GM19328 (cell line): ENCODE measurements around the gene ARPC2.

Source experiments
- ATAC-seq: cut with Tn5 transposase; IDR thresholded peaks from one replicate; pipeline ENCODE4 v1.9.1; 2021; ENCODE audit warnings: mild to moderate bottlenecking, moderate library complexity; ENCODE audit not compliant: unreplicated experiment

The ARPC2 gene

DNA sequence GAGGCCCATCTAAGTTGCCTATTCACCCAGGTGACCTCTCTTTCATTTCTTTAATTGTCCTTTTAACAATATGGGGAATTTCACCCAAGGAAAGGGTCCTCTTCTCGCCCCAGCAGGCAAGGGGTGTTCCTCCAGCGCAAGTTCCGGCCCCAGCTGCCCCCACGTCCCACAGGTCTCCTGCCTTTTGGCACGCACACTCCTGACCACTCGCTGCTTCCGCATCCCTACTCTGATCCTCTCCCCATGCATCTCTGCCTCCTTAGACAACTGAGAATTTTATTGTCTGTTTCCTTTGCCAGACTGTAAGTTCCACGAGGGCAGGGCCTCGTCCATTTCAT, 684 bp upstream of the ARPC2 start:
- no peak for ATAC-seq

DNA sequence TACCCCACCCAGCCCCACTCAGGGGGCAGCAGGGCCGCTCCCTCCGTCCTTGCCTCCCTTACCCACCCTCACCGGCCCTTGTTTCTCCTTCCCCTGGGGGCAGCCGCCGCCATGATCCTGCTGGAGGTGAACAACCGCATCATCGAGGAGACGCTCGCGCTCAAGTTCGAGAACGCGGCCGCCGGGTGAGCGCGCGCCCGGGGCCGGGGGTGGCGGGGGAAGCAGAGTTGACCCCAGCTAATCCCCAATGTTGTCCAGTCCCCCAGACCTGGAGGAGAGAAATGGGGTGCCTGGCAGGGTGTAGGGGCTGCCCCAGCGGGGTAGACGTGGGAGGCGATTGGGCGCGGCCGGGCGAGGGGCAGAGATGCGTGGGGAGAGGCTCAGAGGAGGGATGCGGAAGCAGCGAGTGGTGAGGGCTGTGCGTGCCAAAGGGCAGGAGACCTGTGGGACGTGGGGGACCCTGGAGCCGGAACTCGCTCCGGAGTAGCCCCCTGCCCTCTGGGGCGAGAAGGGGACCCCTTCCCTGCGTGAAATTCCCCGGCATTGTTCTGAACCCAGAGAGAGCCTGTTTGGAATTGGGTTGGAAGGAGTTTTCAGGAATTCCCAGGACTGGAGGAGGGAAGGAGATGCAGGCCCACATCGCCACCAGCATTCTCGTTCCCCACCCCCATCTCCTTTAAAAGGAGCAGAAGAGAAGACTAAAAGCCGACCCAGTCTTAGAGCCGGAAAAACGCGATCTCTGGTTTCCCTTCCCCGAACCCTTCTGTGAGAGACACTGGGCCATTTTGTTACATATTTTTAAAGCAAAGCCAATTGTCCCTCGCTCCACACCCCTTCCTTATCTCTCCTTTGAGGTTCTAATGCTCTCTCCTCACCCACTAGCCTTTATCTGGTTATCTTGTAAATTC, 625 bp downstream of the ARPC2 start:
- ATAC-seq, result peak; percentile 17

DNA sequence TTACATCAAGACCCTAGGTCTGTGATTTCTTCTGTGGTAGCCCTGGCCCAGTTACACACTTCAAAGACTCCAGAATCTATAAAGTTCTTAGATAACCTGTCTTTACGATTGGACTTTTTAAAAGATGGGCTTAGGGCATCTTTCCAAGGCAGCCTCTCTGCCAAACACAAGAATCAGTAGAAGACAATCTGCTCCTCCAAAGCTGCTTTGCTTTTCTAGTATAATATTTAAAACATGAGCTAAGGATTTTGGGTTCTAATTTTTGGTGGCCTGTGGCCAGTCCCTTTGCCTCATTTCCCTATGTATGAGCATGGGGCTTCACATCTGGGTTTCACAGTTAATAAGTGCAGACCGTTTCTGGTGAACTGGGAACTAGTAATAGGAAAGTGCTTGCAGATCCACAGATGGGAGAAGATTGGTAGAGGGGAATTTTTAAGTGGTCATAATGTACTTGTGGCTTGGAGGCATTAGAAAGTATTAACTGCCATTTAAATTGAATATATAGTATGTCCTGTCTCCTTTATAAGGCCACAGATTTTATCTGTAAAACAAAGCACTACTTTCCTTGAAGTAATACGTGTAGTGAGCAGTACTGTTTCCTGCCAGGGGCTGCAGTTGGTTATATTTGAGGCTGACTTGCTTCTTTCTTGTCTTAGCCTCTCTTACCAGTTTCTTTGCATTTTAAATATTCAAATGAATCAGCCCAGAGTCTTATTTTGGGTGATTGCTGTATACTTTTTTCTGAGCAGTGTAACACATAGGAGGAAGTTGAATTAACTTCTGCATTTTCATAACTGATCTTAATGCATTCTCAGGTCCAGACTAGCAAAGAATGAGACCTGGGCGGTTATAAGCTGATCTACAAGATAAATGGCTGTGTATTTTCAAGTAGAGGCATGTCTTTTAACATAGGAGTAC, 1.5 kb downstream of the ARPC2 start:
- no peak for ATAC-seq

DNA sequence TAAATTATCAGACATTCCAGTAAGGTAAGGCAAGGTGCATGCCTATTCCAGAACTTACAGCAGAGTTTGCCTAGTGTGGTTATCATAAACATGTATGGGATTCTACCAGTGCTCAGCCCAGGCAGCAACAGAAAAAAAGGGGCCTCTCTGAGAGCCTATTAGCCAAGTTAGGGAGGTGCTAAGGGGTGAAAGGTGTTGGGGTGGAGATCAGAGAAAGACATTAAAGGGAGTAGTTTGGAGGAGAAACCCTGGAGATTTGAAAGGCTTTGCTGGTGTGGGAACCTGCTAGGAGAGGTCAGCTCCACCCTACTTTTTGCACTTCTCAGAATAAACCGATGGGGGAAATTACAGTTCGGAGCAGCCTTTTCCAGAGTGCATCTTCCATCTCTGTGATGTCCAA, 2.9 kb downstream of the ARPC2 start:
- no peak for ATAC-seq

DNA sequence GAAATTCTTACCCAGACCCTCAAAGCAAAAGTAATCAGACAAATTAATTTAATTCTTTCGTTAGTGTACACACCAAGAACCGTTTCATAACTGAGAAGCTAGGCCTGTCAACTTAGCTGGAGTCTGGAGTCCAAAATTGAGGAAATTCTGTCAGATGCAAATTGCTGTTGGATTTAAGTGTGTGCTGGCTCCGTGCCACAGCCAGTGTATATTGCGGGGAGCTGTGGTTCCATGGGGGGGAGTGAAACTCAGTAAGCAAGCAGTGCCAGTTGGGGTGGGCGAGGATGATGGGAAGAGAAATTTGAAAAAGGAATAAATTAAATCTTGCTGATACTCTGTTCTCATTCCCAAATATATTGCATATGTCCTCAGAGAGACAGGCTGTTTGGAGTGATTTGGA, 4.0 kb downstream of the ARPC2 start:
- no peak for ATAC-seq

GRCh38 chr2:218223046-218223445, 6.1 kb downstream of the ARPC2 start:
- no peak for ATAC-seq

DNA sequence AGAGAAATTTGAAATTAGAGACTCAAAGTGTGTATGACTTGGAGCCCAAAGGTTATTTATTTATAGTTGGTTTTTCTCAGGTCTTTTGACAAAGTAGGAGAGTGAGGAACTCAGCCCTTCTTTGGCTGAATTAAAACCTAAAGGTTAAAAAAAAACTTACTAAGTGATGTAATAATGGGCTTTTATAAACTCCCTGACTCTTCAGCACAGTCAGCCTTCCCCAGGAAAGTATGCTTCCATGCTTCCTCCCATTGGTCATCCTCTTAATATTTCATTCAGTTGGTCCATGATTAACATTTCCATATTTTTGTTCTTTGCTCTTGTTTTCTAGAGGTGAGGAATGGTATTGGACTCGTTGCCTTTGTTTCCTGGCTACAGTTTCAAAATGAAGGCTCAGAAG, 7.2 kb downstream of the ARPC2 start:
- no peak for ATAC-seq

- ATAC-seq, result no peak
These were observed 9.9 kb downstream of the ARPC2 start for GRCh38 chr2:218226903-218227302.

GRCh38 chr2:218228366-218229090, 11.5 kb downstream of the ARPC2 start:
- ATAC-seq, result no peak

- peak; percentile 92 for ATAC-seq
These were observed 12.2 kb downstream of the ARPC2 start for GRCh38 chr2:218229239-218229638.

- no peak for ATAC-seq
These were observed 12.9 kb downstream of the ARPC2 start for GRCh38 chr2:218229851-218230250.

DNA sequence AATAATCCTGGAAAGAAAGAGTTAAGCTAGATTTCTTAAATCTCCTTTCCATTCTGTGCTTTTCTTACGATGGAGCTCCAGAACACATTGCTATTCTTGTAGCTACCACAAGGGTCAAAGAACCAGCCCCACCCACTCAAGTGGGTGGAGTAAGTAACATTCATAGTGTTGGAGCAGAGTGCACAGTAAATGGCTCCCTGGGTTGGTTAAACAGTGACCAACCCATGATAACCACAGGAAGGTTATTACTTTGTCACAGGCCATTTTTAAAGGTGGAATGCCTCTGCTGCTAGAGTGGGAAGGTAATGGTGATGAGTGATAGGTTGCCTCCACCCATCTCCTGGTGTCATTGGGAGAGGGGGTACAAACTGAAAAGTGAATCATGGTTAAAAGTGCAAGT, 13.9 kb downstream of the ARPC2 start:
- ATAC-seq, result no peak

DNA sequence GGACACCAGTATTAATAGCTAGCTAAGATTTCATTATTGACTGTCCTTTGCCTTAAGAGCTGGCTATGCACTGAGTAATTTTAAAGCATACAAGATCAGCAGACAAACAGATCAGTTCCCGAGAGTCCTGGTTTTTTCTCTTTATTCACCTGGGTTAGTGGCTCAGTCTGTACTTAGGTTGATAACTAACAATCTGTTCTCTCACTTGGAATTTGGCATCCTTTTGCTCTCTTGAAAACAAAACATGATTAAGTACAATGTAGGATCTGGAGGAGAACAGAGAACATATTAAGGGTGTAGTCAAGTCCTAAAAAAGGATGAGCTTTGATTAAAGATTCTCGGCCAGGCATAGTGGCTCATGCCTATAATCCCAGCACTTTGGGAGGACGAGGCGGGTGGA, 16.6 kb downstream of the ARPC2 start:
- no peak for ATAC-seq

GRCh38 chr2:218234521-218234920, 17.5 kb downstream of the ARPC2 start:
- ATAC-seq, result no peak

GRCh38 chr2:218235017-218235416, 18.0 kb downstream of the ARPC2 start:
- no peak for ATAC-seq

- ATAC-seq, result no peak
These were observed 19.8 kb downstream of the ARPC2 start for GRCh38 chr2:218236829-218237228.

DNA sequence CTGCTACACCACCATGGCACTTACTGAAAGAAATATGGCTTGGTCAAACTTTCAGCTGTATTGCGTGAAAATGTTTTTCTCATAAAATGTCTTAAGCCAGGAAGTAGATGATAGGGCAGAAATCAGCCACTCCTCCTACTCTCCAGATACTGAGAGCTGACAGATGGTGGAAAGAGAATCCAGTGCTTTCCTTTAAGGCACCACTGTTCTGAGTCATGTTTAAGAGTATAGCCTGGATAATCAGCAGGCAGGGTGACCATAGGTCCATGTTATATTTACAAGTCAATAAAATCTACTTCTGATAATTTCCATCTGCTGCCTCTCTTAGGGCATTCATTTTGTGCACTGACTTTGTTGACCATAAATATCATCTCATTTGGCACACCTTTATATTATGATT, 21.9 kb downstream of the ARPC2 start:
- ATAC-seq, result no peak

DNA sequence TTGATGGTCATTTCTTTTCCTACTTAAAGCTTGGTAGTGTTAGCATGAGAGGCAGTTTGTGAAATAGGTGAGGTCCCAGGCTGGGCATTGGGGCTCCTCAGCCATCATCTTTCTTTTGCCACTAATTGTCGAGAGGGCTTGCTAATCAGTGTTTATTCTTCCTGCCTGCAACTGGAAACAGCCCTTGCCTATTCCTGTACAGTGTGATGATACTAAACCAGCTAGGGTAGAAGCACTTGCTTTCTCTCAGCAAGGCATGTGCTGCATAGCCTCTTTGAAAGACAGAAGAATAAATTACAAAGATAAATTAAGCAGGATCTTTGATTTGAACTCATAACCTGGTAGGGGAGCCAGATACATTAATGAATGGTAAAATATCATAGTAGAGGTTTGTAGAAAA, 27.2 kb downstream of the ARPC2 start:
- no peak for ATAC-seq

DNA sequence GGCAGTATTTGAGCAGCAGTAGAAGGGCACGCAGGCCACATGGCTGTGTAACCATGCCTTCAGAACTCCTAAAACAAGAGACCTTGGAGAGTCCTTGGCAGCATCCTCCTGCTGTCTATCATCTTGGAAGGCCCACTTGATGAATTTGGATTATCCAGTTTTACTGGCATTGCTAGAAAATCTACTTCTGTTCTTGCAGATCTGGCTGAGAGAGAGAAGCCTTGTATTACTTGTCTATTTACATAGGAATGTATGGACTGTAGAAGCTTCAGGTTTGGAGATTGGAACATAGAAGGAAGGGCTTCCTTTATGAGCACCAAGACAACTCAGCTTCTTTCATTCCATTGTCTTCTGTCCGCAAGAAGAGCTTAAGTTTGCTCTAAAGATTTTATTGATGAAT, 27.7 kb downstream of the ARPC2 start:
- ATAC-seq, result no peak

DNA sequence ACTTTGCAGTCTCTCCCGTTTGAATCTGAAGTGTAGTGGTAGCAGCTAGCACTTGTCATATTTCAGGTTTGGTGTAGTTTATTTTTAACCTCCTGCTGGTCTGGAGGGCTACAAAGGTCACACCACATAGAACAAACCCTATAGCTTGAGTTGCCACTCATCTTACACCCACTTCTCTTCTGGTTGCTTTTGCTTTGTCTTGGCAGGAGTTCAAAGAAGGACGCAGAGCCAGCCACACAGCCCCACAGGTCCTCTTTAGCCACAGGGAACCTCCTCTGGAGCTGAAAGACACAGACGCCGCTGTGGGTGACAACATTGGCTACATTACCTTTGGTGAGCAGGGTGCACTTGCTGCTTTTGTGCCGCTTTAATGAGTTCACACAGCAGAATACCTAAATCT, 28.2 kb downstream of the ARPC2 start:
- ATAC-seq, result no peak

DNA sequence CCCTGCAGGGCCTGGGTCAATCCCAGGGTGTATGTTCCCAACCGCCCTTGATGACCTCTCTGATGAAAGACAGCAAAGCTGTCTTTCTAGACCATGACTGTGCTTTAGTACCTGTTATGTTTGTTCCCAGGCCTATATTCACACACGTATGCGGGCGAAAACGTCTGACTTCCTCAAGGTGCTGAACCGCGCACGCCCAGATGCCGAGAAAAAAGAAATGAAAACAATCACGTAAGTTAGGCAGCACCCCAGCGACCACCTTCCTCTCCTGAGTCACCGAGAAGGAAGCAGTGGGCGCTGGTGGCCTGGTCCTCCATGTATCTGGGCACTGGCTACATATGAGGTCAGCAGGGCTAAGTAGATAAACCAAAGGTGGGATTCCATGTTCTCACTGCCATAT, 32.7 kb downstream of the ARPC2 start:
- no peak for ATAC-seq
